MCF 10A (cell line): ENCODE measurements around the gene TMEM132D. TPM values are rescaled to one million over a fixed set of nuclear protein-coding genes. Genes with fewer than 3 reads are reported as not detected.

Source experiments
- BruUV-seq: library from RNA; stranded (reverse); fragments of 400-500 nt; replicated peaks from 2 replicates; lab custom pipeline; 2021; lab: Mats Ljungman, UMichigan
- CTCF ChIA-PET: fragments of 300-600 bp; sonication (Branson Sonifier 250); formaldehyde crosslinking; extraction: SDS; loops from one replicate; lab custom pipeline; 2021; ENCODE audit warnings: antibody characterized with exemption, inconsistent platforms; lab: Yijun Ruan, JAX
- POLR2A ChIA-PET: fragments of 300-600, 350-650 bp; sonication (Branson Sonifier 250); formaldehyde crosslinking; extraction: SDS; loops from one replicate; lab custom pipeline; 2020; ENCODE audit warnings: antibody characterized with exemption, inconsistent platforms; lab: Yijun Ruan, JAX
- DNase-seq: peaks from one replicate; pipeline ENCODE4 v3.0.0-alpha.2; 2018; ENCODE audit not compliant: unreplicated experiment
- H3K27ac Mint-ChIP-seq: one replicate; pipeline ENCODE4 v1.8.0; 2022; ENCODE audit warnings: mild to moderate bottlenecking, low read depth, mixed read lengths; ENCODE audit not compliant: unreplicated experiment
- H3K27me3 Mint-ChIP-seq: one replicate; pipeline ENCODE4 v1.8.0; 2022; ENCODE audit warnings: mixed read lengths; ENCODE audit not compliant: insufficient read depth, unreplicated experiment
- H3K36me3 Mint-ChIP-seq: one replicate; pipeline ENCODE4 v1.8.0; 2022; ENCODE audit warnings: mild to moderate bottlenecking, moderate library complexity, mixed read lengths; ENCODE audit not compliant: insufficient read depth, unreplicated experiment
- H3K4me1 Mint-ChIP-seq: one replicate; pipeline ENCODE4 v1.8.0; 2022; ENCODE audit warnings: mixed read lengths; ENCODE audit not compliant: insufficient read depth, unreplicated experiment
- H3K4me3 Mint-ChIP-seq: one replicate; pipeline ENCODE4 v1.8.0; 2022; ENCODE audit warnings: mild to moderate bottlenecking, moderate library complexity, mixed read lengths; ENCODE audit not compliant: unreplicated experiment
- H3K9me3 Mint-ChIP-seq: one replicate; pipeline ENCODE4 v1.8.0; 2022; ENCODE audit warnings: mixed read lengths; ENCODE audit not compliant: unreplicated experiment
- intact Hi-C: fragments of 100-400 bp; cut with micrococcal nuclease; formaldehyde crosslinking; loops from 2 replicates; pipeline ENCODE4 v1.14.1; 2022
- total RNA-seq: library from RNA; stranded (reverse); gene quantifications from 2 replicates; pipeline ENCODE4 v1.2.3, GENCODE V29; 2022
- TF ChIP-seq, protein P1 (sequence below): fragments of 200-600 bp; IDR thresholded peaks from one replicate; pipeline ENCODE4 v1.8.0; 2022; ENCODE audit warnings: antibody characterized with exemption, mild to moderate bottlenecking; ENCODE audit not compliant: unreplicated experiment

The TMEM132D gene
- total RNA-seq, 1 experiment from 2014 or later: not detected

DNA sequence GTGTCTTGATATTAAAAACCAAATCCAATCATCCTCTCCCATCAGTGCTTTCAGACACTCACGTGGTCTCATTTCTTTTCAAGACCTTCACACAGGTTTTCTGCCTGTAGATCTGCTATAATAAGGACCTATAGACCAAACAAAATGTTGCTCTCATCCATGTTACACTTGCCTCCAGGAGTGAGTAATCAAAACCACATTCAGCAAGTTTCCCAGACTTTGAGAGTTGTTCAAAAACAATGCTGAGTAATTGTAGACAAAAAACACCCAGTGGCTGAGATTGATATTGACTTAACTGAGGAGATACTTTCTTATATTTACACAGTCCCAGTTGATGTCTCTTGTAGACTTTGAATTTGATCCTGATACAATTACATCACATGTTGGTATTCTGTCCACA lies 383.1 kb downstream of the TMEM132D start:
- H3K4me1 Mint-ChIP-seq: no peaks in the 10 kb centered on the region
- no peak overlapping the region for H3K27ac Mint-ChIP-seq
- ChIA-PET CTCF (no interaction called here), POLR2A (interaction anchor here (0.6 kb wide), 1 partner anchor 39 kb away, joined by 3 read pairs; no protein-coding TSS in a partner anchor)
- no TSS peak for BruUV-seq
- H3K9me3 Mint-ChIP-seq: peaks cover 14% of the 10 kb centered on the region
- H3K27me3 Mint-ChIP-seq: no peaks in the 10 kb centered on the region
- H3K4me3 Mint-ChIP-seq: no peak overlapping the region
- TF ChIP-seq, protein P1, sequence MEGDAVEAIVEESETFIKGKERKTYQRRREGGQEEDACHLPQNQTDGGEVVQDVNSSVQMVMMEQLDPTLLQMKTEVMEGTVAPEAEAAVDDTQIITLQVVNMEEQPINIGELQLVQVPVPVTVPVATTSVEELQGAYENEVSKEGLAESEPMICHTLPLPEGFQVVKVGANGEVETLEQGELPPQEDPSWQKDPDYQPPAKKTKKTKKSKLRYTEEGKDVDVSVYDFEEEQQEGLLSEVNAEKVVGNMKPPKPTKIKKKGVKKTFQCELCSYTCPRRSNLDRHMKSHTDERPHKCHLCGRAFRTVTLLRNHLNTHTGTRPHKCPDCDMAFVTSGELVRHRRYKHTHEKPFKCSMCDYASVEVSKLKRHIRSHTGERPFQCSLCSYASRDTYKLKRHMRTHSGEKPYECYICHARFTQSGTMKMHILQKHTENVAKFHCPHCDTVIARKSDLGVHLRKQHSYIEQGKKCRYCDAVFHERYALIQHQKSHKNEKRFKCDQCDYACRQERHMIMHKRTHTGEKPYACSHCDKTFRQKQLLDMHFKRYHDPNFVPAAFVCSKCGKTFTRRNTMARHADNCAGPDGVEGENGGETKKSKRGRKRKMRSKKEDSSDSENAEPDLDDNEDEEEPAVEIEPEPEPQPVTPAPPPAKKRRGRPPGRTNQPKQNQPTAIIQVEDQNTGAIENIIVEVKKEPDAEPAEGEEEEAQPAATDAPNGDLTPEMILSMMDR: no peak
- intact Hi-C loops: no loop called here
- peak; percentile 57 for DNase-seq
- no peaks in the 10 kb centered on the region for H3K36me3 Mint-ChIP-seq

DNA sequence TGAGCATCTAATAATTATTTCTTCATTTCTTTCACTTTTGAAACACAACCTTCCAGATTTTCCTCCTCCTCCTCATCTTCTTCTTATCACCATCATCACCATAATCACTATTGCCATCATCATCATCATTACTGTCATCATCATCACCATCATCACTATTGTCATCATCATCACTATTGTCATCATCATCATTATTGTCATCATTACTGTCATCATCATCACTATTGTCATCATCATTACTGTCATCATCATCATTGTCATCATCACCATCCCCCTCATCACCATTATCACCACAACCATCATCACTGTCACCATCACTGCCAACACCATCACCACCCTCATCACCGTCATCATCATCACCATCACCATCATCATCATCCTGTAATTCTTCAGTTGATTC lies 400.0 kb downstream of the TMEM132D start:
- TF ChIP-seq, protein P1: no peak
- no TSS peak for BruUV-seq
- Mint-ChIP-seq H3K36me3 (no peaks in the 10 kb centered on the region), H3K27me3 (no peaks in the 10 kb centered on the region), H3K27ac (no peak overlapping the region), H3K4me3 (no peak overlapping the region), H3K4me1 (no peaks in the 10 kb centered on the region), H3K9me3 (no peaks in the 10 kb centered on the region)
- ChIA-PET CTCF (no interaction called here), POLR2A (no interaction called here)
- intact Hi-C loops: no loop called here
- no peak for DNase-seq

GRCh38 chr12:129496226-129496625 lies 407.6 kb downstream of the TMEM132D start:
- TF ChIP-seq, protein P1: no peak
- POLR2A ChIA-PET: no interaction called here
- CTCF ChIA-PET: no interaction called here
- BruUV-seq: no TSS peak
- no peaks in the 10 kb centered on the region for H3K27me3 Mint-ChIP-seq
- peak; percentile 8 for DNase-seq
- H3K4me1 Mint-ChIP-seq: no peaks in the 10 kb centered on the region
- H3K27ac Mint-ChIP-seq: no peak overlapping the region
- no peaks in the 10 kb centered on the region for H3K36me3 Mint-ChIP-seq
- no peak overlapping the region for H3K4me3 Mint-ChIP-seq
- H3K9me3 Mint-ChIP-seq: peaks cover 14% of the 10 kb centered on the region
- intact Hi-C loops: no loop called here

GRCh38 chr12:129494766-129495165 lies 409.1 kb downstream of the TMEM132D start:
- Mint-ChIP-seq H3K27me3 (no peaks in the 10 kb centered on the region), H3K27ac (no peak overlapping the region), H3K36me3 (no peaks in the 10 kb centered on the region), H3K4me3 (no peak overlapping the region), H3K4me1 (no peaks in the 10 kb centered on the region), H3K9me3 (peaks cover 14% of the 10 kb centered on the region)
- CTCF ChIA-PET: interaction anchor here (0.5 to 0.7 kb wide), 2 partner anchors 10 to 84 kb away, joined by 3 read pairs; no protein-coding TSS in a partner anchor
- no TSS peak for BruUV-seq
- TF ChIP-seq, protein P1: no peak
- intact Hi-C loops: no loop called here
- DNase-seq: no peak
- POLR2A ChIA-PET: no interaction called here
